Natural killer cell (primary cell): ENCODE measurements around the gene F12. TPM values are rescaled to one million over a fixed set of nuclear protein-coding genes. Genes with fewer than 3 reads are reported as not detected.
A peak's percentile ranks its signal among the peaks of the same experiment; 100 is the strongest.

Source experiments
- ATAC-seq, 3 donors: fragments of 150-1000 bp in 2 of 3; fragments of 200-7000 bp in 1 of 3; cut with Tn5 transposase; 1 replicate in 1 of 3; 2 replicates in 2 of 3; pipeline ENCODE4 v1.10.0; 2021; ENCODE audit warnings: mild to moderate bottlenecking in 2 of 3, moderate library complexity in 2 of 3
- DNase-seq, 2 donors: peaks; one replicate each; pipeline versions ENCODE4 v3.0.0 to v3.0.0-alpha.2; 2013 to 2021; ENCODE audit warnings: mixed read lengths in 1 of 2
- H3K27ac ChIP-seq: one replicate; pipeline ENCODE4 v1.5.1; 2013; ENCODE audit warnings: mild to moderate bottlenecking, low read length
- H3K27me3 ChIP-seq: one replicate; pipeline ENCODE4 v1.6.1; 2013; ENCODE audit warnings: low read length; ENCODE audit not compliant: control insufficient read depth, insufficient read depth
- H3K36me3 ChIP-seq: one replicate; pipeline ENCODE4 v1.6.1; 2013; ENCODE audit warnings: low read length; ENCODE audit not compliant: control insufficient read depth, insufficient read depth
- H3K4me1 ChIP-seq: one replicate; pipeline ENCODE4 v1.6.1; 2013; ENCODE audit warnings: low read length; ENCODE audit not compliant: control insufficient read depth, insufficient read depth
- H3K4me3 ChIP-seq: one replicate; pipeline ENCODE4 v1.5.1; 2013; ENCODE audit warnings: low read length
- H3K9me3 ChIP-seq: one replicate; pipeline ENCODE4 v1.6.1; 2013; ENCODE audit warnings: low read length; ENCODE audit not compliant: control insufficient read depth, insufficient read depth
- H3K27ac Mint-ChIP-seq, 2 donors: one replicate each; pipeline ENCODE4 v1.8.0; 2022; ENCODE audit warnings: mild to moderate bottlenecking in 2 of 2, mixed read lengths in 2 of 2, moderate library complexity in 1 of 2
- H3K27me3 Mint-ChIP-seq, 2 donors: one replicate each; pipeline ENCODE4 v1.8.0; 2022; ENCODE audit warnings: low read depth in 2 of 2, mixed read lengths in 2 of 2
- H3K36me3 Mint-ChIP-seq: one replicate; pipeline ENCODE4 v1.8.0; 2022; ENCODE audit warnings: mixed read lengths
- H3K4me1 Mint-ChIP-seq, 2 donors: one replicate each; pipeline ENCODE4 v1.8.0; 2022; ENCODE audit warnings: mixed read lengths in 2 of 2
- H3K4me3 Mint-ChIP-seq: one replicate; pipeline ENCODE4 v1.8.0; 2022; ENCODE audit warnings: mild to moderate bottlenecking, moderate library complexity, mixed read lengths
- H3K9me3 Mint-ChIP-seq, 2 donors: one replicate each; pipeline ENCODE4 v1.8.0; 2022; ENCODE audit warnings: mixed read lengths in 2 of 2
- WGBS: methylation state at CpG from one replicate; pipeline ENCODE4 v1.1.7; 2013; ENCODE audit warnings: missing lambda C conversion rate; ENCODE audit not compliant: insufficient coverage; 5-methylcytosine and 5-hydroxymethylcytosine counted together
- intact Hi-C: fragments of 100-400 bp; cut with micrococcal nuclease; formaldehyde crosslinking; loops from one replicate; pipeline ENCODE4 v1.14.2; 2022
- total RNA-seq, 4 donors: library from RNA; stranded (reverse); fragments of 120-200 nt in 1 of 4; gene quantifications; one replicate each; pipeline versions ENCODE4 v1.2.3 to v1.2.4, GENCODE V29; 2013 to 2022
- TF ChIP-seq, protein P1 (sequence below): fragments of 200-600 bp; IDR thresholded peaks from one replicate; pipeline ENCODE4 v1.8.0; 2022; ENCODE audit warnings: antibody characterized with exemption

Gene F12
- total RNA-seq, 3 donors from 2014 or later (not counting 1 experiment from before 2014, with no cell fraction given) = 0.66 to 1.7 (median 0.93) TPM

DNA sequence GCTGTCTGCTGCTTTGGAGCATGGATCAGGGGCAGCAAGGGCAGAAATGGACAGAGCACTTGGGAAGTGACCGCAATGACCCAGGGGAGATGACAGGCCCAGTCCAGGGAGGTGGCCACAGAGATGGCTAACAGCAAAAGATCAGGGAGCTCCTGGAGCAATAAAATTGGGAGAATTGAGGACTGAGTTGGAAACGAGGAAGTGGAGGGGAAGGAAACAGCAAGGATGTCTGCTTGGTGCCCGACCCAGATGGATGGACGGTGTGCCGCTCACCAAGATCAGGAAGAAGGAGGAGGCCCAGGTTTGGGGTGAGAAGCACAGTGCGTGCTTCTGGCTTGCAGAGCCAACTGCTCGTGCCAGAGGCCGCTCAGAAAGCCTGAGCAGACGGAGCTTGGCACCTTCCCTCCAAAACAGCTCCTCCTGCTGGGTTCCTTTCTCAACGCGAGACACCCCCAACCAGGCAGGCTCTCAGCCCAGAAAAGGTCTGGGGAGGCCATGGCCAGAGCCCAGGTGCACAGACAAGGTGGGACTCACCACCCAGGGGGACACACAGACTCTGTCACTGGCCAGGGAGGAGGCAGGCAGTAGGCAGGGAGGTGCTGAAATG lies 26.8 kb downstream of the F12 start:
- no peak for ATAC-seq
- no peaks in the 10 kb centered on the region for H3K9me3 Mint-ChIP-seq
- no peaks in the 10 kb centered on the region for H3K36me3 Mint-ChIP-seq
- H3K4me1 Mint-ChIP-seq = peaks cover 7 to 19% of the 10 kb centered on the region in 2 donors
- WGBS = 55% methylated on average over 11 of the region's 11 CpGs
- no peak overlapping the region for H3K4me3 ChIP-seq
- H3K27me3 Mint-ChIP-seq = peaks cover 4 to 5% of the 10 kb centered on the region in 2 donors
- TF ChIP-seq, protein P1, sequence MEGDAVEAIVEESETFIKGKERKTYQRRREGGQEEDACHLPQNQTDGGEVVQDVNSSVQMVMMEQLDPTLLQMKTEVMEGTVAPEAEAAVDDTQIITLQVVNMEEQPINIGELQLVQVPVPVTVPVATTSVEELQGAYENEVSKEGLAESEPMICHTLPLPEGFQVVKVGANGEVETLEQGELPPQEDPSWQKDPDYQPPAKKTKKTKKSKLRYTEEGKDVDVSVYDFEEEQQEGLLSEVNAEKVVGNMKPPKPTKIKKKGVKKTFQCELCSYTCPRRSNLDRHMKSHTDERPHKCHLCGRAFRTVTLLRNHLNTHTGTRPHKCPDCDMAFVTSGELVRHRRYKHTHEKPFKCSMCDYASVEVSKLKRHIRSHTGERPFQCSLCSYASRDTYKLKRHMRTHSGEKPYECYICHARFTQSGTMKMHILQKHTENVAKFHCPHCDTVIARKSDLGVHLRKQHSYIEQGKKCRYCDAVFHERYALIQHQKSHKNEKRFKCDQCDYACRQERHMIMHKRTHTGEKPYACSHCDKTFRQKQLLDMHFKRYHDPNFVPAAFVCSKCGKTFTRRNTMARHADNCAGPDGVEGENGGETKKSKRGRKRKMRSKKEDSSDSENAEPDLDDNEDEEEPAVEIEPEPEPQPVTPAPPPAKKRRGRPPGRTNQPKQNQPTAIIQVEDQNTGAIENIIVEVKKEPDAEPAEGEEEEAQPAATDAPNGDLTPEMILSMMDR = no peak
- H3K27me3 ChIP-seq = no peaks in the 10 kb centered on the region
- no peak overlapping the region for H3K4me3 Mint-ChIP-seq
- intact Hi-C loops = no loop called here
- H3K4me1 ChIP-seq = peaks cover 30% of the 10 kb centered on the region
- peak in 1 of 2 donors; percentile 68 for DNase-seq
- H3K27ac Mint-ChIP-seq = no peak overlapping the region
- no peak overlapping the region for H3K27ac ChIP-seq
- H3K9me3 ChIP-seq = no peaks in the 10 kb centered on the region
- no peaks in the 10 kb centered on the region for H3K36me3 ChIP-seq

DNA sequence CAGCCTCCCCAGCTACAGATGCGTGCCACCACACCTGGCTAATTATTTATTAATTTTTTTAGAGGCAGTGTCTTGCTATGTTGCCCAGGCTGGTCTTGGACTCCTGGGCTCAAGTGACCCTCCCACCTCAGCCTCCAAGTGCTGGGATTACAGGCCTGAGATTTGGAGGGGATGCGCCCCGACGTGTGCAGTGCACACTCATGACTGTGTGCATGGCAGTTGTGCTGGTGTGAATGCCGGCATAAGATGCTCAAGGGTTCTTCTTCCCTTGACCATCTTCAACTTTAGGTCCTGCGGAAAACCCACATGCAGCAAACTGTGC lies 28.6 kb downstream of the F12 start:
- peaks cover 18% of the 10 kb centered on the region for H3K4me1 ChIP-seq
- no peaks in the 10 kb centered on the region for H3K36me3 Mint-ChIP-seq
- H3K9me3 Mint-ChIP-seq = no peaks in the 10 kb centered on the region
- no peaks in the 10 kb centered on the region for H3K36me3 ChIP-seq
- intact Hi-C loops = no loop called here
- WGBS = 98% methylated on average over 6 of the region's 6 CpGs
- H3K27me3 ChIP-seq = no peaks in the 10 kb centered on the region
- peaks cover 7 to 19% of the 10 kb centered on the region in 2 donors for H3K4me1 Mint-ChIP-seq
- H3K27ac Mint-ChIP-seq = no peak overlapping the region
- no peak overlapping the region for H3K4me3 ChIP-seq
- TF ChIP-seq, protein P1 = no peak
- H3K27me3 Mint-ChIP-seq = peaks cover 4 to 5% of the 10 kb centered on the region in 2 donors
- DNase-seq (no peak), ATAC-seq (no peak)
- H3K9me3 ChIP-seq = no peaks in the 10 kb centered on the region
- no peak overlapping the region for H3K4me3 Mint-ChIP-seq
- H3K27ac ChIP-seq = no peak overlapping the region

DNA sequence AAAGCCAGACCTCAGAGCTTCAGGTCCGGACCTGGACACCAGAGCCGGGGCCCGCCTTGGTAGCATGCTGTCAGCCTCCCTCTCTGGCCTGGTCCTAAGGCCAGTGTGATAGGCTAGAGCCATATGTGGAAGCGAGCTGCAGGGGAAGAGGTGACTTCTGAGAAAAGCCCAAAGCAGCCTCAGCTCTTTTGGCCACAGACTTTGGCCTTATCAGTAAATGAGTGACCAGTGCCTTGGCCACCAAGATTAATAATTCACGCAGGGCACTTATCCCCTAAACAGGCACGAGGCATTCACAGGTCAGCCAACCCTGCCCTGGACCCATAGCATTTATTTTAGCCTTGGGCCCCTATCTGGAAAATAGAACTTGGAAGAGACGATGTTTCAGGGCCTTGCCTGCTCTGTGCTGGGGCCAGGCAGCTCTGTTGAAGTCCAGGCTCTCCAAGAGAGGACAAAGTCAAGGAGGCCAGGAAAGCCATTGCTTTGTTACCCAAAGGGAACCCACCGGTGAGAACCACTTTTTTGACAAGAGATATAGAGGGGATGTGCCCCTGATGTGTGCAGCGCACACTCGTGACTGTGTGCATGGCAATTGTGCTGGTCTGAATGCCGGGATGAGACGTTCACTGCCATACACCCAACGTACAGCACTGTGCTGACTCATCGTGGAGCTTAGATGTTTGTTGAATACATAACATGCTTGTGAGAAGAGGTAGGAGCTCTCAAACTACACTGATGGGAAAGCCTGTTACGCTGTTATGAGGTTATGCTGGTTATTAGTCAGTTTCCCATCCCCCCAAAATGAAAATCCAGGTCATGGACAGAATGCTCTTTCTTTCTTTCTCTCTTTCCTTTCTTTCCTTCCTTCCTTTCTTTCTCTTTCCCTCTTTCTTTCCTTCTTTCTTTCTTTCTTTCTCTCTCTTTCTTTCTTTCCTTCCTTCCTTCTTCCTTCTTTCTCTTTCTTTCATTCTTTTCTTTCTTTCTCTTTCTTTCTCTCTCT lies 30.2 kb downstream of the F12 start:
- no peak overlapping the region for H3K27ac Mint-ChIP-seq
- H3K4me3 Mint-ChIP-seq = no peak overlapping the region
- 77% methylated on average over 14 of the region's 15 CpGs for WGBS

More for the DNA sequence above, 30.2 kb downstream of the F12 start:
- Mint-ChIP-seq H3K27me3 (peaks cover 4 to 5% of the 10 kb centered on the region in 2 donors), H3K4me1 (peaks cover 0 to 11% of the 10 kb centered on the region in 2 donors), H3K36me3 (no peaks in the 10 kb centered on the region), H3K9me3 (no peaks in the 10 kb centered on the region)
- TF ChIP-seq, protein P1 = no peak
- Histone ChIP-seq H3K27me3 (no peaks in the 10 kb centered on the region), H3K9me3 (no peaks in the 10 kb centered on the region), H3K4me3 (no peak overlapping the region), H3K4me1 (peaks cover 2% of the 10 kb centered on the region), H3K27ac (no peak overlapping the region), H3K36me3 (no peaks in the 10 kb centered on the region)
- peak in 1 of 2 donors; percentile 31 for DNase-seq
- intact Hi-C loops = no loop called here
- no peak for ATAC-seq
